ENCODE measurements around the gene LGALS9C. TPM values are rescaled to one million over a fixed set of nuclear protein-coding genes. Genes with fewer than 3 reads are reported as not detected.
"Not testable (repeated sequence)": the region's sequence is repeated elsewhere in the genome, so short reads cannot be mapped to it uniquely, and the experiment has no call there.

The LGALS9C gene
- total RNA-seq (2014; rRNA removed; shearing (Covaris generic); ENCODE audit: low replicate concordance): not detected in 2 replicates

DNA sequence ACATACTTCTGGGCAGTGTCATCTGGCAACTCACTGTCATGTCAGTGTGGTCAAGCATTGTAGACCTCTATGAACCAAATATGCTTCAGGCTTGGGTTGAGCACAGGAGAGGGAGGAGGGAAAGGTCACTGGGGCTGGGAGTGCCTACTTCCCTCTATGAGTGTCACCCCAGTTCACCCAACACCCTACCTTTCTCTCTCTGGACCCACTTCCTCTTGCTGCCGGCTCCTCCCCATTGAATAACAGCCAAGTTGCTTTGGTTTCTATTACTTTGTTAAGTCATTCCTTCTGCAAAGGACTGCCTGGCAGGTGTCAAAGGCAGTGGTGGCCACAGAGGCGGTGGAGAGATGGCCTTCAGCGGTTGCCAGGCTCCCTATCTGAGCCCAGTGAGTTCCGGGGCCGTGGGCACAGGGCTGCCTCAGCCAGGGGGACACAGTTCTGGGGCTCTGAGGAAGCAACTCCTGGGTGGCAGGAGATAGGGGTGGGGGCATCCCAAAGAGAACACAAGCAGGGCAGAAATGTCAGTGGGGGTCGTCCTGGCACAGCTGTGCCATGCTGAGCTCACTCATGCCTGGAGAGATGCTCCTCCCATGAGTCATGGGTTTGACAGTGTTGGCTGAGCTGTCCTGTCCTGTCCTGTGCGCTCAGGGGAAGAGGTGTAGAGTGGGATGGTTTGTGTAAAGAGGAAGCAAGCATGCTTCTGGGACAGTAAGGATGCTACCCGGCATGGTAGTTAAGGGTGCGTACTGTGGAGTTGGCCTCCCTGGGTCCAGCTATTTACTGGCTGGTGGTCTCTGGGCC is at the start of gene LGALS9C:
Gene LGALS9C (plus strand): TSS at position 282 of the 801 bp plus-strand sequence. CDS start 66 bp downstream, at position 348.
- not testable (repeated sequence) for H3K4me1 ChIP-seq (ENCODE audit: low read length)

GRCh38 chr17:18432206-18432605 is 44.4 kb upstream of the LGALS9C start:
- not testable (repeated sequence) for H3K9me2 ChIP-seq (replicated peaks; ENCODE audit: insufficient read depth, low read length); H3K9ac ChIP-seq (ENCODE audit: low read length); H3K4me3 ChIP-seq (ENCODE audit: low read length); H3K9me3 ChIP-seq (ENCODE audit: low read length); H4K20me1 ChIP-seq (ENCODE audit: insufficient read depth, low read depth, low read length); H3K36me3 ChIP-seq (ENCODE audit: insufficient read depth, low read length); H3K27me3 ChIP-seq (ENCODE audit: low read length); DNase-seq; H3K4me2 ChIP-seq (ENCODE audit: low read depth, low read length, poor library complexity, severe bottlenecking); H3K79me2 ChIP-seq (ENCODE audit: low read length); H3K4me1 ChIP-seq (ENCODE audit: low read length); H2AFZ ChIP-seq (ENCODE audit: low read length); H3K27ac ChIP-seq (ENCODE audit: low read length)

More for the DNA sequence above, at the start of gene LGALS9C:
- not testable (repeated sequence) for H3K27ac ChIP-seq (ENCODE audit: low read length); H3K4me2 ChIP-seq (ENCODE audit: low read depth, low read length, poor library complexity, severe bottlenecking); H3K9me2 ChIP-seq (replicated peaks; ENCODE audit: insufficient read depth, low read length); H2AFZ ChIP-seq (ENCODE audit: low read length); H3K36me3 ChIP-seq (ENCODE audit: insufficient read depth, low read length); H3K9ac ChIP-seq (ENCODE audit: low read length); H3K79me2 ChIP-seq (ENCODE audit: low read length); DNase-seq; H3K4me3 ChIP-seq (ENCODE audit: low read length); H3K27me3 ChIP-seq (ENCODE audit: low read length); H4K20me1 ChIP-seq (ENCODE audit: insufficient read depth, low read depth, low read length); H3K9me3 ChIP-seq (ENCODE audit: low read length)

DNA sequence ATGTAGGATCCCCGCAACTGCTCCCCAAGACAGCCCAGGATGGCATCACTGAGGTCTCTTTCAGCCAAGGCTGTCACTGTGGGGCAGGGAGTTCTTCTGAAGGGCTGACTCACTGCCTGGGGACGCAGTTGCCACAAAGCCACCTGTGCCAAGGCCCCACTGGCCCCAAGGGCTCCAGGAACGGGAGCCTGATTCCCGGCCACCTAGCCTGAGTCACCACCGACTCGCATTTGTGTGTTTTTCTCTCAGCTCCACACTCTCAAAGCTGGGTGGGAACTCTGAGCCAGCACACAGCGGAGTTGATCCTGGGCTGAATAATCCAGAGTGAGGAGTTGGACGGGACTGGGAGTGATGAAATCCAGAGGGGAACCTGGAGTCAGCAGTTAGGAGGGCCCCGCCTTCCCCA is 37.1 kb upstream of the LGALS9C start:
- H3K4me1 ChIP-seq (ENCODE audit: low read length); H3K9ac ChIP-seq (ENCODE audit: low read length); DNase-seq; H3K27me3 ChIP-seq (ENCODE audit: low read length); H4K20me1 ChIP-seq (ENCODE audit: insufficient read depth, low read depth, low read length); H3K36me3 ChIP-seq (ENCODE audit: insufficient read depth, low read length); H3K4me3 ChIP-seq (ENCODE audit: low read length); H3K9me3 ChIP-seq (ENCODE audit: low read length); H3K4me2 ChIP-seq (ENCODE audit: low read depth, low read length, poor library complexity, severe bottlenecking); H2AFZ ChIP-seq (ENCODE audit: low read length); H3K79me2 ChIP-seq (ENCODE audit: low read length); H3K9me2 ChIP-seq (replicated peaks; ENCODE audit: insufficient read depth, low read length); H3K27ac ChIP-seq (ENCODE audit: low read length): not testable (repeated sequence)

DNA sequence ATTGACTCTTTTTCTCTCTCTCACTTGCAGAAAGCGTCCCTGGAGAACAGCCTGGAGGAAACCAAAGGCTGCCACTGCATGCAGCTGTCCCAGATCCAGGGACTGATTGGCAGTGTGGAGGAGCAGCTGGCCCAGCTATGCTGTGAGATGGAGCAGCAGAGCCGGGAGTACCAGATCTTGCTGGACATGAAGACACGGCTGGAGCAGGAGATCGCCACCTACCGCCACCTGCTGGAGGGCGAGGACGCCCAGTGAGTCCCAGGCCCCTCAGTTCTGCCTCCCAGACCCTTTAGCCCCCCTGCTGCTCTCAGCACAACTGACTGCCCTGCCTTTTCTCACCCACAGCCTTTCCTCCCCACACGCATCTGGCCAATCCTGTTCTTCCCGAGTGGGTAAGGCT is 34.5 kb upstream of the LGALS9C start:
- H3K27me3 ChIP-seq (ENCODE audit: low read length); H3K79me2 ChIP-seq (ENCODE audit: low read length); H4K20me1 ChIP-seq (ENCODE audit: insufficient read depth, low read depth, low read length); H3K4me3 ChIP-seq (ENCODE audit: low read length); H3K4me2 ChIP-seq (ENCODE audit: low read depth, low read length, poor library complexity, severe bottlenecking); H3K4me1 ChIP-seq (ENCODE audit: low read length); H3K9me3 ChIP-seq (ENCODE audit: low read length); H3K9ac ChIP-seq (ENCODE audit: low read length); H3K36me3 ChIP-seq (ENCODE audit: insufficient read depth, low read length); H2AFZ ChIP-seq (ENCODE audit: low read length); H3K9me2 ChIP-seq (replicated peaks; ENCODE audit: insufficient read depth, low read length); H3K27ac ChIP-seq (ENCODE audit: low read length); DNase-seq: not testable (repeated sequence)

- not testable (repeated sequence) for H3K4me2 ChIP-seq (ENCODE audit: low read depth, low read length, poor library complexity, severe bottlenecking)
These were observed 34.1 kb upstream of the LGALS9C start for GRCh38 chr17:18442532-18442931.

DNA sequence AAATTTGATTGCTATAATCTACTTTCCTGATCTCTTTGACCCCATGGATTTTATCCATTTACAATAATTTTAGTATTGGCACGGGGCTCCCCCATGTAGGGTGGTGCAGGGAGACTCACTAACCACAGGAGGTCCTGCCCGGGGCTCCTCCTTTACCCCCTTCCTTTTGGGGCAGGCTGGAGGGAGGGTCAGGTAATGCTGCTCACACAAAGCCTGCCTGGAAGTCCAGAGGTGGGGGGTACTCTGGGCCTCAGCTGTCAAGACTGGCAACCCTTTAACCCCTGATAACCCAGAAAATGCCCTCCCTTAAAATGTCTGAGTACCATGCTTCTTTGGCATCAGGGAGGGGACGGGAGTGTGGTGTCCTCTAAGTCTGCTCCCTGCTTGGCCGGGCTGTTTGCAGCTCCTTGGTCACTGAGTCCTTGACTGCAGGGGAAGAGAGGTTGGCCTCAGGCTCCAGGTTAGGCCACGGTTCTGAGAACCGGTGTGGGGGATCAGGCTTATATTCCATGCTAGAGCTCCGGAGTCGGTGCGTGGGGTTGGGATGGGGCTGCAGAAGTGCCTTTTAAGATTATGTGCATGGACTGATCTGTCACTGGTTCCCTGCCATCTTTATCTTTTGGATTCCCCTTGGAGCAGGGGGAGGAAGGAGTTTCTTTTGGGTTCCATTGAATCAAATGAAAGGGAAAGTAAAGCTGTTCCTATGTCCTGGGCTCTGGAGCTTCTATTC is 28.9 kb upstream of the LGALS9C start:
- not testable (repeated sequence) for H2AFZ ChIP-seq (ENCODE audit: low read length); H3K36me3 ChIP-seq (ENCODE audit: insufficient read depth, low read length); H3K9me2 ChIP-seq (replicated peaks; ENCODE audit: insufficient read depth, low read length); DNase-seq; H4K20me1 ChIP-seq (ENCODE audit: insufficient read depth, low read depth, low read length); H3K9ac ChIP-seq (ENCODE audit: low read length); H3K79me2 ChIP-seq (ENCODE audit: low read length); H3K27ac ChIP-seq (ENCODE audit: low read length); H3K4me2 ChIP-seq (ENCODE audit: low read depth, low read length, poor library complexity, severe bottlenecking); H3K27me3 ChIP-seq (ENCODE audit: low read length); H3K4me1 ChIP-seq (ENCODE audit: low read length); H3K4me3 ChIP-seq (ENCODE audit: low read length); H3K9me3 ChIP-seq (ENCODE audit: low read length)

More at GRCh38 chr17:18442532-18442931, 34.1 kb upstream of the LGALS9C start:
- not testable (repeated sequence) for H2AFZ ChIP-seq (ENCODE audit: low read length); H4K20me1 ChIP-seq (ENCODE audit: insufficient read depth, low read depth, low read length); H3K4me3 ChIP-seq (ENCODE audit: low read length); H3K9ac ChIP-seq (ENCODE audit: low read length); H3K27ac ChIP-seq (ENCODE audit: low read length); H3K36me3 ChIP-seq (ENCODE audit: insufficient read depth, low read length); DNase-seq; H3K9me3 ChIP-seq (ENCODE audit: low read length); H3K4me1 ChIP-seq (ENCODE audit: low read length); H3K27me3 ChIP-seq (ENCODE audit: low read length); H3K79me2 ChIP-seq (ENCODE audit: low read length); H3K9me2 ChIP-seq (replicated peaks; ENCODE audit: insufficient read depth, low read length)

DNA sequence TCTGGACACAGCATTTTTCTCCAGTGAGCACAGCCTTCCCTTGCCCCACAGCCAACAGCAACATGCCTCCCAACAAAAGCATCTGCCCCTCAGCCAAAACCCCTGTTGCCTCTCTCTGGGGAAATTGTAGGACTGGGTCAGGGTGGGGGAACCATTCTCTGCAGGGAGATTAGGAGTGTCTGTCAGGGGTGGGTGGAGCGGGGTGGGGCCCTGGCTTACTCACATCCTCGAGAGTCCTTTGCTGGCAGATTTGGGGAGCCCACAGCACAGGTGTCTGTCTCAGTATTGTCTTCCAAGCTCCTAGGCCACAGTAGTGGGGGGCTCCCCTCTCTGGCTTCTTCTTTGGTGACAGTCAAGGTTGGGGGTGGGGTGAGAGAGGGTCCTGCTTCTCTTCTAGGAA is 28.3 kb upstream of the LGALS9C start:
- H3K9me2 ChIP-seq (replicated peaks; ENCODE audit: insufficient read depth, low read length); H4K20me1 ChIP-seq (ENCODE audit: insufficient read depth, low read depth, low read length); DNase-seq; H3K27ac ChIP-seq (ENCODE audit: low read length); H3K9me3 ChIP-seq (ENCODE audit: low read length); H3K4me1 ChIP-seq (ENCODE audit: low read length); H3K36me3 ChIP-seq (ENCODE audit: insufficient read depth, low read length); H3K9ac ChIP-seq (ENCODE audit: low read length); H2AFZ ChIP-seq (ENCODE audit: low read length); H3K4me2 ChIP-seq (ENCODE audit: low read depth, low read length, poor library complexity, severe bottlenecking); H3K27me3 ChIP-seq (ENCODE audit: low read length); H3K79me2 ChIP-seq (ENCODE audit: low read length); H3K4me3 ChIP-seq (ENCODE audit: low read length): not testable (repeated sequence)

GRCh38 chr17:18449833-18450232 is 26.8 kb upstream of the LGALS9C start:
- not testable (repeated sequence) for H3K27me3 ChIP-seq (ENCODE audit: low read length); H4K20me1 ChIP-seq (ENCODE audit: insufficient read depth, low read depth, low read length); H3K36me3 ChIP-seq (ENCODE audit: insufficient read depth, low read length); H3K4me1 ChIP-seq (ENCODE audit: low read length); H3K9me3 ChIP-seq (ENCODE audit: low read length); H3K4me2 ChIP-seq (ENCODE audit: low read depth, low read length, poor library complexity, severe bottlenecking); H2AFZ ChIP-seq (ENCODE audit: low read length); H3K79me2 ChIP-seq (ENCODE audit: low read length); H3K4me3 ChIP-seq (ENCODE audit: low read length); H3K9ac ChIP-seq (ENCODE audit: low read length); DNase-seq; H3K27ac ChIP-seq (ENCODE audit: low read length); H3K9me2 ChIP-seq (replicated peaks; ENCODE audit: insufficient read depth, low read length)
